ENCODE measurements around the gene TBX4.

DNA sequence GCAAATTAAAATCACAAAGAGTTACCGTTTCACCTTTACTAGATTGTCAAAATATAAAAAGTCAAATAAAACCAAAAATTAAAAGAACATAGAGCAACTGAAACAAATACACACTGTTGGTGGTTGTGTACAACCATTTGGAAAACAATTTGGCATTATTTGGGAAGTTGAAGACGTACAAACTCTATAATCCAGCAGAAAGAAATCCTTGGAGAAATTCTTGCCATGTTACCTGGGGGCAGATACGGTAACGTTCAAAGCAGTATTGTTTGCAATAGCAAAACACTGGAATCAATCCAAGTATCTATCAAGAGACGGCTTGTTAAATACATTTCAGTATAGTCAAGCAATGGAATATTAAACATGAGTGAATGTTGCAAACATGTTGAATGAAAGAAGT lies 56.7 kb downstream of the TBX4 start:
- TF ChIP-seq EZH2 (IDR thresholded peaks at IDR 0.05) (no peak), FOXP2 (optimal IDR thresholded peaks at IDR 0.05; ENCODE audit: control extremely low read depth, extremely low read length, insufficient read depth) (no peak)
